HEK293T (cell line): ENCODE results near the gene P2RY1.

Experiments
- BHLHE40 ChIP-seq: fragments of 450-650 bp; IDR thresholded peaks from 2 replicates; pipeline ENCODE4 v1.6.1; 2016; ENCODE audit warnings: mild to moderate bottlenecking, moderate library complexity, borderline replicate concordance
- ELF4 ChIP-seq: fragments of 450-650 bp; IDR thresholded peaks from 2 replicates; pipeline ENCODE4 v1.6.1; 2017; ENCODE audit warnings: antibody characterized with exemption
- FOXA1 ChIP-seq: fragments of 450-650 bp; IDR thresholded peaks from 2 replicates; pipeline ENCODE4 v1.6.1; 2016; ENCODE audit warnings: mild to moderate bottlenecking
- FOXK2 ChIP-seq: fragments of 450-650 bp; IDR thresholded peaks from 2 replicates; pipeline ENCODE4 v1.6.1; 2016; ENCODE audit warnings: mild to moderate bottlenecking
- FOXM1 ChIP-seq: fragments of 450-650 bp; IDR thresholded peaks from 2 replicates; pipeline ENCODE4 v1.6.1; 2017; ENCODE audit warnings: mild to moderate bottlenecking, borderline replicate concordance
- HDGF ChIP-seq: fragments of 450-650 bp; IDR thresholded peaks from 2 replicates; pipeline ENCODE4 v1.6.1; 2017; ENCODE audit warnings: antibody characterized with exemption, borderline replicate concordance
- LEF1 ChIP-seq: fragments of 450-650 bp; IDR thresholded peaks from 2 replicates; pipeline ENCODE4 v1.6.1; 2017; ENCODE audit warnings: mild to moderate bottlenecking, borderline replicate concordance
- NFRKB ChIP-seq: fragments of 450-650 bp; IDR thresholded peaks from 2 replicates; pipeline ENCODE4 v1.6.1; 2016; ENCODE audit warnings: mild to moderate bottlenecking, moderate library complexity
- SP1 ChIP-seq: fragments of 450-650 bp; IDR thresholded peaks from 2 replicates; pipeline ENCODE4 v1.6.1; 2017
- SUZ12 ChIP-seq: fragments of 450-650 bp; IDR thresholded peaks from 2 replicates; pipeline ENCODE4 v1.6.1; 2016; ENCODE audit warnings: mild to moderate bottlenecking
- TARDBP ChIP-seq: fragments of 450-650 bp; IDR thresholded peaks from 2 replicates; pipeline ENCODE4 v1.6.1; 2016
- ZNF384 ChIP-seq: fragments of 450-650 bp; IDR thresholded peaks from 2 replicates; pipeline ENCODE4 v1.6.1; 2016

DNA sequence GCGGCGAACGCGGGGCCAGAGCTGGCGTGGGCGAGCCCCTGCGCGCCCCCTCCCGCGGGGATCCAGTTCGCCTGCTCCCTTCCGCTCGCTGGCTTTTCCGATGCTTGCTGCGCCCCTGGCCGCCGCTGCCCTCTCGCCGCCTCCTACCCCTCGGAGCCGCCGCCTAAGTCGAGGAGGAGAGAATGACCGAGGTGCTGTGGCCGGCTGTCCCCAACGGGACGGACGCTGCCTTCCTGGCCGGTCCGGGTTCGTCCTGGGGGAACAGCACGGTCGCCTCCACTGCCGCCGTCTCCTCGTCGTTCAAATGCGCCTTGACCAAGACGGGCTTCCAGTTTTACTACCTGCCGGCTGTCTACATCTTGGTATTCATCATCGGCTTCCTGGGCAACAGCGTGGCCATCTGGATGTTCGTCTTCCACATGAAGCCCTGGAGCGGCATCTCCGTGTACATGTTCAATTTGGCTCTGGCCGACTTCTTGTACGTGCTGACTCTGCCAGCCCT lies 721 bp downstream of the P2RY1 start:
- TF ChIP-seq FOXA1 (no peak), HDGF (no peak), FOXK2 (no peak), ZNF384 (no peak), LEF1 (no peak), BHLHE40 (no peak), FOXM1 (no peak), SUZ12 (no peak), NFRKB (no peak), ELF4 (no peak), TARDBP (no peak), SP1 (no peak)
